ENCODE results near the gene MLYCD. TPM values are rescaled to one million over a fixed set of nuclear protein-coding genes. Genes with fewer than 3 reads are reported as not detected.

MLYCD gene
- total RNA-seq, 4 donors from 2014 or later, result 10.8 to 20.2 (median 13.7) TPM

- Histone ChIP-seq H3K27me3 (no peaks in the 10 kb centered on the region), H3K36me3 (peaks cover 0 to 53% (median 12%) of the 10 kb centered on the region in 4 donors), H3K27ac (no peak overlapping the region), H3K4me1 (no peaks in the 10 kb centered on the region), H3K4me3 (no peak overlapping the region), H3K9me3 (no peaks in the 10 kb centered on the region)
- intact Hi-C loops (cut with DNase I; ENCODE audit: low total_unique reads), result no loop called here
- WGBS, 2 donors (ENCODE audit: low coverage in 1 of 2), result 98% methylated on average over 14 of the region's 14 CpGs; no CpG with 5 or more reads in 1 of the 2 donors
- TF ChIP-seq POLR2A (IDR thresholded peaks at IDR 0.05), result no peak
- no peak for TF ChIP-seq EP300 (IDR thresholded peaks at IDR 0.05; ENCODE audit: low read depth)
- TF ChIP-seq CTCF (IDR thresholded peaks at IDR 0.05), result no peak
- no peak for TF ChIP-seq POLR2AphosphoS5 (IDR thresholded peaks at IDR 0.05)
- no peak for DNase-seq
- in situ Hi-C loops (cut with MboI; ENCODE audit: low pct_ligation_motif_present in 1 of 4, low pct_unique_long_range_greater_than_20kb in 1 of 4, low sequenced_read_pairs in 3 of 4), result no loop called here
Observed at GRCh38 chr16:83915491-83915890, 16.6 kb downstream of the MLYCD start.

- DNase-seq, result no peak
- Histone ChIP-seq H3K27ac (no peak overlapping the region), H3K27me3 (no peaks in the 10 kb centered on the region), H3K9me3 (no peaks in the 10 kb centered on the region), H3K4me3 (no peak overlapping the region), H3K36me3 (peaks cover 0 to 40% (median 10%) of the 10 kb centered on the region in 4 donors), H3K4me1 (no peaks in the 10 kb centered on the region)
- in situ Hi-C loops (cut with MboI; ENCODE audit: low pct_ligation_motif_present in 1 of 4, low pct_unique_long_range_greater_than_20kb in 1 of 4, low sequenced_read_pairs in 3 of 4), result no loop called here
- 95 to 97% methylated on average over 22 to 51 of the region's 51 CpGs for WGBS, 2 donors (ENCODE audit: low coverage in 1 of 2)
- TF ChIP-seq POLR2AphosphoS5 (IDR thresholded peaks at IDR 0.05) (no peak), POLR2A (IDR thresholded peaks at IDR 0.05) (no peak), CTCF (IDR thresholded peaks at IDR 0.05) (no peak), EP300 (IDR thresholded peaks at IDR 0.05; ENCODE audit: low read depth) (no peak)
- intact Hi-C loops (cut with DNase I; ENCODE audit: low total_unique reads), result no loop called here
Observed at GRCh38 chr16:83917152-83918120, 18.5 kb downstream of the MLYCD start.

- Histone ChIP-seq H3K4me1 (no peaks in the 10 kb centered on the region), H3K27me3 (no peaks in the 10 kb centered on the region), H3K27ac (no peak overlapping the region), H3K9me3 (no peaks in the 10 kb centered on the region), H3K4me3 (no peak overlapping the region), H3K36me3 (peaks cover 0 to 20% (median 4%) of the 10 kb centered on the region in 4 donors)
- intact Hi-C loops (cut with DNase I; ENCODE audit: low total_unique reads) (loop anchor here (10.0 kb wide), 1 partner anchor 564 kb away; no protein-coding TSS in a partner anchor), in situ Hi-C loops (cut with MboI; ENCODE audit: low pct_ligation_motif_present in 1 of 4, low pct_unique_long_range_greater_than_20kb in 1 of 4, low sequenced_read_pairs in 3 of 4) (no loop called here)
- no peak for DNase-seq
- TF ChIP-seq CTCF (IDR thresholded peaks at IDR 0.05) (no peak), EP300 (IDR thresholded peaks at IDR 0.05; ENCODE audit: low read depth) (no peak), POLR2A (IDR thresholded peaks at IDR 0.05) (no peak), POLR2AphosphoS5 (IDR thresholded peaks at IDR 0.05) (no peak)
- 87 to 92% methylated on average over 2 of the region's 2 CpGs for WGBS, 2 donors (ENCODE audit: low coverage in 1 of 2)
Observed at GRCh38 chr16:83920894-83921491, 22.1 kb downstream of the MLYCD start.
